Stimulated activated CD4-positive, alpha-beta T cell treated with anti-CD3 and anti-CD28 coated beads, Interleukin-12 subunit alpha, Interleukin-12 subunit beta, amount 100 ng/mL, for 4 hours (primary cell): ENCODE results near the gene CLTB.
"Not testable (repeated sequence)": the region's sequence is repeated elsewhere in the genome, so short reads cannot be mapped to it uniquely, and the experiment has no call there.

Experiments
- DNase-seq: peaks from one replicate; pipeline ENCODE4 v3.0.0-alpha.2; 2020

Gene CLTB

DNA sequence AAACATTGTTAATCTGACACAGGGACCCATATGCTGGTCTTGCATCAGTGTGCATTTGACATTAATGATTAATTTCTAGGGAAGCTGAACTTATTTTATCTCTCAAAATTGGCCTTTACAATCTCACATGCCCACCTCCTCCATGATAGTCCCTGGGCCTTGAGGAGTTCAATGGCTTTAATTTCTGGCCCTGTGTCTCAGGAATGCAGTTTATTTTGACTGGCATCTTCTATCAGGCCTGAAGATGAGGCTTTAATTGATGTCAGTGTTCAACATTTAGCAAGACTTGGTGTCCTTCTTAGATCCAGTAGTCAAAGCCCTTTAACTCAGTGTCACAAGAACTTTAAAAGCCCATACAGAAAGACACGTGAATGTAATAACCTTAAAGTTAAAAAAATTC lies 10.5 kb upstream of the CLTB start:
- no peak for DNase-seq

DNA sequence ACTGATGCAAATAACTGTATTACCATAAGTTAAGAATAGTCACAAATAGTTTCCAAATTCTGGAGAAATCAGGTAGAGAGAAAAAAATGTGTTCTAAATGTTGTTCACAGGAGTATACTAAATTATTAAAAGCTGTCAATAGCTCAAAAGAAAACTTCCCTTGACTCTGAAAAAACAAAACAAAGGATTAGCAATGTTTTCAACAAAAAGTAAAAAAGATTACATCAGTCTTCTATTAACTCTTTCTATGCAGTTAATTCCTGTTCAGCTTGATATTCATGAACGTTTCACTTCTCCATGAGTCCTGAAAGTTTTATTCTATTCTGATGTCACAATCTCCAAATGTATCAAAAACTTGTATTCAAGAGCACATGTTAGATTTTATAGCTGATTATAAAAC lies 9.5 kb upstream of the CLTB start:
- DNase-seq = no peak

DNA sequence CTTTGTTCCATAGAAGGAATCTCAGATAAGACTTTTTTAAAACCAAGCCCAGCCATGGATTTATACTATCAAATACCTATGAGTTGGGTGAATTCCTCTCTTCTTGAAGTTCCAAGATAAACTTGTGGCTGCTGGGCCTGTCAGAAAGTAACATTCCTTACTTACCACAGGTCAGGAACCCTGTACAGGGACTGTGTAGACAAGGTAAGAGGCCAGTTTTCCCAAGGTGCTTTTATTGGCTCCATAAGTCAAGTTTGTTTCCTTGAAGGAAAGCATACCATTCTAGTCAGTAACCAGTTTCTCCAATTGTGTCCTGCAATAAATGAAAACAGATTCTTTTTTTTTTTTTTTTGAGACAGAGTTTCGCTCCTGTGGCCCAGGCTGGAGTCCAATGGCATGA lies 8.8 kb upstream of the CLTB start:
- DNase-seq = no peak

DNA sequence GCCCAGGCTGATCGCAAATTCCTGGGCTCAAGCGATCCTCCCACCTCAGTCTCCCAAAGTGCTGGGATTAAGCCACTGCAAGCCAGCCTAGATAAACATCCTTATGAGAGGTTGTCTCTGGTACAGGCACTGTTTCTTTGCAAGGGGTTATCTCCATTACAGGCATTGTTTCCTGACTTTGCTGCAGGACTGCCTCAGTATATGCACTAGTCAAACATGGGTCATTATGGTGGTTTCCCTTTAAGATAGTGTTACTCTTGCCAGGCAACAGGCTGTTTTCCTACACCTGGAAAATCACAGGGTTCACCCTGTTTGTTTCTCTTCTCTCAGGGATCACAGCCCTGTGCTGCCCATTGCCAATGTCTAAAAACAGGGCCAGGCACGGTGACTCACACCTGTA lies 7.8 kb upstream of the CLTB start:
- DNase-seq = no peak

DNA sequence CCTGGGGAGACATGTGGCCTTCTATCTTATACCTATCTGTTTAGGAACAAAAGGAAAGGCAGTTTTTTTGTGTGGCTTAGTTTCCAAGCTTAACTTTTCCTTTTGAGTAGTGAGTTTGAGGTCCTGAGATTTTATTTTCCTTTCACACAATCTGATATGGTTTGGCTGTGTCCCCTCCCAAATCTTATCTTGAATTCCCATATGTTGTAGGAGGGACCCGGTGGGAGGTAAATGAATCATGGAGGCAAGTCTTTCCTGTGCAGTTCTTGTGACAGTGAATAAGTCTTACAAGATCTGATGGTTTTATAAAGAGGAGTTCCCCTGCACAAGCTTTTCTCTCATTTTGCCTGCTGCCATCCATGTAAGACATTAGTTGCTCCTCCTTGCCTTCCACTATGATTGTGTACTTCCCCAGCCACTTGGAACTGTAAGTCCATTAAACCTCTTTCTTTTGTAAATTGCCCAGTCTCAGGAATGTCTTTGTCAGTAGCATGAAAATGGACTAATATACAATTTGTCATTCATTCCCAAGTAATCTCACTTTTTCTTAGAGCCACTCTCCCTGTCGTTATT lies 4.7 kb upstream of the CLTB start:
- DNase-seq = no peak

DNA sequence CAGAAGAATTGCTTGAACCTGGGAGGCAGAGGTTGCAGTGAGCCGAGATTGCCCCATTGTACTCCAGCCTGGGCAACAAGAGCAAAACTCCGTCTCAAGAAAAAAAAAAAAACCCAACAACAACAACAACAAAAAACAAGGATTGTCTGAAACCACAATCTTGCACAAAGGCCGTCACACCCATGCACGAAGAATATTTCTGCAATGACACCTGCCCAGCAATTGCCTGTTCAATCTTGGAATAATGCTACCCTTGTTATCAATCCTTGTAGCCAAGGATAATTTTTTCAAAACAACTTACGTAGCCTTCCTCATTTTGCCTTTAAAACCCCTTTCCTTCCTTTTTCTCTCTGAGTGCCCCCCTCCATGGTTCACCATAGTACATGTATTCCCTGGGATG lies 3.7 kb upstream of the CLTB start:
- no peak for DNase-seq

DNA sequence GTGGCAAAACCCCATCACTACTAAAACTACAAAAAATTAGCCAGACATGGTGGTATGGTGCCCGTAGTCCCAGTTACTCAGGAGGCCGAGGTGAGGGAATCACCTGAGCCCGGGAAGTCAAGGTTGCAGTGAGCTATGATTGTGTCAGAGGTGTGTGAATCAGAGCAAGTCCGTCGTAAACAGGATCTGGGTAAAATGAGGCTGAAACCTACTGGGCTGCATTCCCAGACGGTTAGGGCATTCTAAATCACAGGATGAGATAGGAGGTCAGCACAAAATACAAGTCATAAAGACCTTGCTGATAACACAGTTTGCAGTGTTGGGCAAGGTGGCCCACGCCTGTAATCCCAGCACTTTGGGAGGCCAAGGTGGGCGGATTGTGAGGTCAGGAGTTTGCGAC lies 1.9 kb upstream of the CLTB start:
- DNase-seq = no peak

DNA sequence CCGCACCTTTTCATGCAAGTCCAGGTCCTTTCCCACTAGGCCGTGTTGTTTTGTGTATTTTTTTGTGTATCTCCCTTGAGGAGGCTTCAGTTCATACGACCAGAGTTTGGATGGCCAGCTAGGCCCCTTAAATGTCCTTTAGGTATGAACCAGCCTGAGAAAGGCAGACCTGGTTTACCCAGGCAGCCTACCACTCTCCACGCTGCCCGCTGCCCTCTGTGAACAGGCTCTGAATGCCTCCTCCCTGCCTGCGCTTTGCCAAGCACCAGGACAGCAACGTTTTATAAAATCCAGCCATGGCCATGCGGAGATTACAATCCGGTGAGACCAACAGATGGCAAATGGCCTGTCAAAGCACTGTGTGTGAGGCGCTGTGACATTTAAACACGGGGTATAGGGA lies 626 bp upstream of the CLTB start:
- no peak for DNase-seq

DNA sequence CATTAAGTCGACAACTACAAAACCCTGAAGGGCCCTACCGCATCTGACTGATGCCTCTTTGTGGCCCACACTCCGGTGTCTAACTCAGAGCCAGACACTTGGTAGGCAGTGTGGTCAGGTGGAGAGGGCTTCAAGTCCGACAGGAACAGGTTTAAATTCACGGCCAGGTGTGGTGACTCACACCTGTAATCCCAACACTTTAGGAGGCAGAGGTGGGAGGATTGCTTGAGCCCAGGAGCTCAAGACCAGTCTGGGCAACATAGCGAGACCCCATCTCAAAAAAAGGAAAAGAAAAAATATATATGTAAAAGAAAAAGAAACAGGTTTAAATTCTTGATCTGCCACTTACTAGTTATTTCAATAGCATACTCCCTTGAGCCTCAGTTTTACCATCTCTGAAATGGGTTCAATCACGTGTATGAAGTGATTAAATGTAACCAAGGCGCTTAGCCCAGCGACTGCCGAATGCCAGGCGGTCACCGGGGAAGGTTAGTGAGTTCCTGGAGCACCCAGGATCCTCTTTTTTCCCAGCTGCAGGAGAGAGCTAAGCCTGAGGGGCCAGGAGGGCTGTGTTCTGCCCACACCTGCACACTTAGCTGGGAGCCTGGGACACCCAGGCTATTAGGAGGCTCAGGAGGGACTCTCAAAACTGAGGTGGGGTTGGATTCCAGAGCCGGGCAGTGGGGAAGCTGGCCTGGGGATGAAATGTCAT lies 943 bp downstream of the CLTB start:
- DNase-seq = no peak

DNA sequence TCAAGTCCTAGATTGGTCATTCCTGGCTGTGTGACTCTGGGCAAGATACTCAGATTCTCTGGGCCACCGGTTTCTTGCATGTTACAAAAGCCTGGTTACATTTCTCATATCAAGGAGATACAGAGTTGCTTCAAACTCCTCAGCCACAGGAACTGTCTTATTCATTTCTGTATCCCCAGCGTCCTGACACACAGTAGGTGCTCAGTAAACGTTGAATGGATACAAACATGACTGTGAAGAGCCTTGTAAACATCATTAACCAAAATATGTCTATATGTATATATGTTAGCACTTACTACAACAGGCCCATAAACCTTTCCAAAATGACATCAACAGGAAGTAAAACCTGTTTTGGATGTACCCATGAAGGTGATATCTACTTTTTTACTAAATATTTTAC lies 1.6 kb downstream of the CLTB start:
- no peak for DNase-seq

DNA sequence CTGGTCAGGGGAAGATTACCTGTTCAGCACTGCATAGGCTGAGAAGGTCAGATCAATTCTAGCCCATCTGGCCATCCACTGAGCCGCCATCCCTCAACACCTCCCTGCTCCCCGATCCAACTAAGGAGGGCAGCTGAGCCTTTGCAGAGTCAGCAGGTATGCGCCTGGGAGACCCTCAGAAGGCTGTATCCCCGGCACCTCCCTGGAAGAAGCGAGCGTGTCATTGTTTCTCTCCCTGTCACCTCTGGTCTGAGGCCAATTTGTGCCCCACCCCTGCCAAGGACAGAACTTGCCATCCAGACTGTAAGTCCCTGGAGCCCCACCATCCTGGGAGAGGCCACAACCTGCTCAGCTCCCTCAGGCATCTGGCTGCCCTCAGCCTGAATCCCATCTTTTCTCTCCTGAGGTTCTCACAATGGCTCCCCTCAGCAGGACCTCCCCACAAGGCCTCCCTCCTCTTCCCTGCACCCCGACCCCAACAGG lies 2.6 kb downstream of the CLTB start:
- no peak for DNase-seq

DNA sequence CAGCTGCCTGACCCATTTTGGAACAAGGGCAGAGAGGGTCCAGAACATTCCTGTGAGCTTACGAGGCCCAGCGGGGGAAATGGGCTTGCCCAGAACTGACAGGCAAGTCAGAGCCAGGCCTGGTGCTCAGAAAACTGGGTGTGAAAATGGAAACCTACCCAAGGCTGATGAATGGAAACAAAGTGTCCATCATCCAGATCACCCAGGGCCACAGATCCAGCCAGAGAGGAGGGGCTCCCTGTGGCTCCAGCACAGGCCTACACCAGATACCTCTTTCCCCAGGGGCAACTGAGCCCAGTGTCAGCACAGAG lies 3.1 kb downstream of the CLTB start:
- DNase-seq = no peak

DNA sequence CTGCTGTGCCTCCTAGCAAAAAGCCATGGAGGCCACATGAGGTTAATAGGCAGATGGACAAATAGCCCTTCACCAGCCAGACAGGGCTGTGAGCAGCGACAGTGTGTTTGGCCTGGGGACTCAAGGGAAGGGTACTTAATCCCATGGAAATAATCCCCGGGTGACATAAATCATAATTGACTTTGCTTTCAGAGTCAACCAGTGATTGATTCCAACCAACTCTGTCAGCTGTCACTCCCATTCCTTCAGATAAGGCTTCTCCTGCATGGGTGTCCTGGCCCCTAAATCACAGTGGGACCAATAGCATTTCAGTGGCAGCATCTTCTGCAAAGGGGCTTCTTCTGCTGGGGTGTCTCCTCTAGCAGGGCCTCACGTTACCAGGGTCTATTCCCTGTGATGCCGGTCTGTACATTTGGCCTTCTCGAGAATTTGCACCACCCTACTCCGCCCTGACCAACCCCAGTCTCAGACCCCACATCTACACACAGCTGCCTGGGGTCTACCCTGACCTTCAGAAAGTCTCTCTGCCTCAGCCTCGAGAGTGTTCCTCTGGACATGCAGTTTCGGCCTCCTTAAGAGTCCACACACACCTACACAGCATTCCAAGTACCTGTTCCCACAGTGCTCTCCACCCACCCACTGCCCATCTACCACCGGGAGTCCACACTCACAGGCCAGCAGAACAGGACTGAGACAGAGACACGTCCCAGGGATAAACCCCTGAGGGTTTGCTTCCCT lies 3.7 kb downstream of the CLTB start:
- no peak for DNase-seq

DNA sequence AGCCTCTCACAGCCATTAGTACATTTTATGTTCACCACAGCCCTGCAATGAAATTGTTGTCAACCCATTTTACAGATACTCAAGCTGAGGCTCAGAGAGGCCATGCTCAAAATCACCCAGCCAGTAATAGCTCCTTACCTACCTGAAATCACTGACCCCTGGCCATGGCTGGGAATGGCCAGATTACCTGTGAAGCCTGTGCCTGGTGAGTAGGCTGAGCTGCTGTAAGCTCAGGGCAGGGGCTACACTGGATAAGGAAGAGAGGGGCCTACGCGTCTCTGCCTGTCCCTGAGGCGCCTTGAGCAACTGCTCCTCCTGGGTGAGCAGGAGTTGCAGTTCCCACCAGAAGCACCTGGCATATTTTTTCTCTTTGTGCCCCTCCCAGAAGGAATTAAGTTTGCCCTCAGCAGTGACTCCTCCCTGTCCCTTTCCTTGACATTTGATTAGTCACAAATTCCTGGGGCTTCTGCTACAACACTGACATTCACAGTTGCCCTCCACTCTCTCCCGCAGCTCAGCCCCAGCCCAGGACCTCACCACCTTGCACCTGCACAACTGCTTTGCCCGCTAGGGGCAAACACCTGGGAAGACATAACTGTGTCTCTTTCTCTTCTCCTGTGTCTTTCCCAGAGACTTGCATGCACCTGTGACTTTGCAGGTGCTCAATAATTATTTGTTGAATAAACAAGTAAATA lies 5.7 kb downstream of the CLTB start:
- no peak for DNase-seq

DNA sequence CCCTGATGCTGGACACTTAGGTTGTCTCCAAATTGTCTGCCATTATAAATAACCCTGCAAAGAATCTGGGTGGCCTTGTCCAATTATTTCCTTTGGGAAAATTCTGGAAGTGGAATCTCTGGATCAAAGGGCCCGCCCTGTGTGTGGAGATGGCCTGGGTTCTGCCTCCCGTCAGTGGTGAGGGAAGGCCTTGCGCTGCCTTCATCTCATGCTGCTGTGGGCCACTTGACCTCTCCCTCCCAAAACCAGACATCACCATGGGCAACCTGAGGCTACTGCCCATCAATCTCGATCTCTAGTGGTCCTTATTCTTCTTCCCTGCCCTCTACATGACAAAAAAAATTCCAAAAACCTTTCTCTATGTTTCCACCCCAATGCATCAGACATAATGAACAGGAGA lies 6.6 kb downstream of the CLTB start:
- no peak for DNase-seq

DNA sequence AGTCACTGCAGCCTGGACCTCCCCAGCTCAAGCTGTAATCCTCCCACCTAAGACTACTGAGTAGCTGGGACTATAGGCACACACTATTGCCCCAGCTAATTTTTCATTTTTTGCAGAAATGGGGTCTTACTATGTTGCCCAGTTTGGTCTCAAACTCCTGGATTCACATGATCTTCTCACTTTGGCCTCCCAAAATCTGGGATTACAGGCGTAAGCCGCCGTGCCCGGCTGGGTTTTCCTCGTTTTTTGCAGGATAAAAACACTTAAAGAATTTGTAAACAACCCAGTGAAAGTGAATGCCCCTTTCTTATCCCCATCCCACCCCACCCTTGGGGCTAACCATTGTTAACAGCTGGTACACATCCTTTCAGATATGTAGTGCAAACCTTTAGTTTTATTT lies 7.7 kb downstream of the CLTB start:
- no peak for DNase-seq

DNA sequence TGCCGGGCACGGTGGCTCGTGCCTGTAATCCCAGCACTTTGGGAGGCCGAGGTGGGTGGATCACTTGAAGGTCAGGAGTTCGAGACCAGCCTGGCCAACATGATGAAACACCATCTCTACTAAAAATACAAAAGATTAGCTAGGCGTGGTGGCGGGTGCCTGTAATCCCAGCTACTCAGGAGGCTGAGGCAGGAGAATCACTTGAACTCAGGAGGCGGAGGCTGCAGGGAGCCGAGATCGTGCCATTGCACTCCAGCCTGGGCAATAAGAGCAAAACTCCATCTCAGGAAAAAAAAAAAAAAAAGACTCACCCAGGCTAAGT lies 8.1 kb downstream of the CLTB start:
- DNase-seq = not testable (repeated sequence)

DNA sequence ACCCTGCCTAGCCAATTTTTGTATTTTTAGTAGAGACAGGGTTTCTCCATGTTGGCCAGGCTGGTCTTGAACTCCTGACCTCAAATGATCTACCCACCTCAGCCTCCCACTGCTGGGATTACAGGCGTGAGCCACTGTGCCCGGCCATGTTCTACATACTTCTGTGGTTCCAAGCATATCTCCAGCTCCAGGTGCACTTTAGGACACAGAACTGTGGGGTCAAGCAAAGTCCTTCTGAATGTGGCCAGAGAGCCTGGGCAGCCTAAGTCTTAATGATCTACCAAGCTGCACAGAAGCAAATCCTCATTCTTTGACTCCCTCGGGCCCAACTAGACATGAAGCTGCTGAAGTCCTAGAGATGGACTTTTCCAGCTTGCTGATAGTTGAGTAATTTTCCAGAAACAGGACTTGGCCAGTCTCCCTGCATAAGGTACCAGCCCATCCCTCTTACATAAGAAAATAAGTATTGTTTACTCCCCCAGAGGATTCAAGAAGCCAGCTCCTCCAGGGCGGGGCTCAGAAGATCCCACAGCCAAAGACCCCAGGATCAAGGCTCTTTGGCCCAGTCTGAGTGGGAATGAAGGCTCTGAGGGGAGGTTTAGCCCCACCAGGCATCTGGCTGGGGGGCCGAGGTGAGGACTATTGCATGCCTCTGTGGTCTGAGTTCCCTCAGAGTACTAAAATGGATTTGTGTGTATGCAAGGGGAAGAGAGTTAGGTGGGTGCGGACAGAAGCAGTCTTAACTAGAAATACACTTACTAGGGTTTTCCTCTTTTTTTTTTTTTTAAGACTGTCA lies 8.7 kb downstream of the CLTB start:
- no peak for DNase-seq

DNA sequence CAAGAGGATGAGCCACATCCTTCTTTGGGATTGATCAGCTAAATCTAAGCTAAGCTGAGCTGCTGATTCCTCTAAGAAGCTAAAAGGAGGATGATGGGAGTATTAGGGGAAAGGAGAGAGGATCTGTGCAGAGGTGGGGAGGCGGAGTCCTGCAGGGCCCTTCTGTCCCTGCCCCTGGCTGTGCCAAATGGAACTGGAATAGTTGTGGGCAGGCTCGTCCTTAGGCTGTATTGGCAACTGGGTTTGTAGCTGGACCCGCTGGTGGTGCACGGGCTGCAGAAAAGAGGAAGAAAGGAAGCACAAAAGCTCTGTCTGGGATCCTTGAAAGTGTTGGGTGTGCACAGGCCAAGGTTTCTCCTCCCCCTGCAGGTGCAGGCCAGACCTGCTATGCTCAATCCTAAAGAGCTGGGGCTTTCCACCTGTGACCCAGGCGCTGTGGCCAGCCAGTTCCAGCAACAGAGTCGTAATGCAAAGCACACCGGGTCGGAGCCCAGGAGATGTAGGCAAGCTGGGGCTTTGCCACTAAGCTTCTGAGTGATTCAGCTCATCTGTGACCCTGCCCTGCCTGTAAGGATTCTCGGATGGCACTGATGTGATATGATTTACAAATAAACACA lies 9.8 kb downstream of the CLTB start:
- no peak for DNase-seq

DNA sequence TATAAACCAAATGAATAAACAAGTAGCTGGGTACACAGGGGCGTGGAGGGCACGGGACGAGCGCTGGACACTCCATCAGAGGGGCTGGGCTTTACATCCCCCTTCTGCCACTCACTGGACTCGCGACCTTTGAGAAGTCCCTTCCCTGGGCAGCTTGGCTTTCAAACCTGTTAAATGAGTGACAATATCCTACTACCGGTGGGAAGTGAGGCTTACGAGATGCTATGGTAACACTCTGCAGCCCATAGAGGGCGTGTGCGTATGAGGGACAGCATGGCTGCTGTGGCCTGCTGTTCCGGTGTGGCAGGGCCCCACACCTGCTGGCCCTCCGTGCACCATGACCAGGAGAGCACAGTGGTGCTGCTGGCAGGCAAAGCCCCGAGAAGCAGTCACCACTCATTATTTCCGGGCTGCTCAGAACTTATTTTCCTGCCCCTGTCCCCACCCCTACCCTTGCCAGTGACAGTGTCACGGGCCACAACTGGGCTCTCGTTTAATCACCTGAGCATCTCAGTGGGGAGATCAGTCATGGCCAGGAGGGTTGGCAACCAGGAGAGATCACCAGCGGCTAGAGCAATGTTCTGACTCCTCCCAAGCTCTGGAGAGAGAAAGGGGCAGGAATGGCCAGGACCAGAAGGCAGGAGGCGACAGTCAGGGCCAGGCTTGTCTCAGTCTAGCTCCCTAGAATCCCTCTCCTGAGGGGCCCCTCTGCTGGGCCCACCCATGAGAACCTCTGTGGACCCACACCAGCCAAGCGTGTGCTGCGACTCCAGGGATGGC lies 10.5 kb downstream of the CLTB start:
- DNase-seq = no peak

DNA sequence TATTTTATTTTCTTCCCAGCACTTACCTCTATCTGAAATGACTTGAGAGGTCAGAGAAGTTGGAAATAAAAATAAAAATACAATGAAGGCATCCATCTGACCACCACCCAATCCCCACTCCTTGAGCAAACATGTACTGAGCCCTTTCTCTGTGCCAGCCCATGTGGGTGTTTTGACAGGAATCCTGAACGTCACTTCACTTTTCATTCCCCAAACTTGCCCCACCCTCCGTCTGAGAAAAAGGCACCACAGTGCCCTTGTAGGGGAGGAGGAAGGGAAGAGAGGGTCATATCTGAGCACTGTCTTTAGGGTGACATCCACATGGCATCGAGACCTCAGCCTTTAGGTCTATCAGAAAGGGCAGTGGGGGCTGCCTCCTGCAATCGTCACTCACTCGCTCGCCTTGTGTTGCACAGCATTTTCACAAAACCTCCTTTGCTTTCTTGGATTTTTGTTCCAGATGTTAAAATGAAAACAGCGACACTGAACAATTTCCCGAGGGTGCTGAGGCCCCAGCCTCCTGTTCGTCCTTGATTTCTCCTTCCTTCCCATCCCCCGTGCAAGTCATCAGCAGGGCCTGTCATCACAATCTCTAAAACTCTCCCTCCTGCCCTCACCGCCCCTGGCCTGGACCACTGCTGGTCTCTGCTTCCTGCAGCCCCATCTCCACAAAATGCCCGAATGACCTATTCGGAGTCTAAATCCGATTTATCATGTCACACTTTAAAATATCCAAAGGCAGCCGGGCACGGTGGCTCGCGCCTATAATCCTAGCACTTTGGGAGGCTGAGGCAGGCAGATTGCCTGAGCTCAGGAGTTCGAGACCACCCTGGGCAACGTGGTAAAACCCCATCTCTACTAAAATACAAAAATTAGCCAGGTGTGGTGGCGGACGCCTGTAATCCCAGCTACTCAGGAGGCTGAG lies 14.8 kb downstream of the CLTB start:
- DNase-seq = no peak
